ENCODE measurements around the gene STK25.

Gene STK25

DNA sequence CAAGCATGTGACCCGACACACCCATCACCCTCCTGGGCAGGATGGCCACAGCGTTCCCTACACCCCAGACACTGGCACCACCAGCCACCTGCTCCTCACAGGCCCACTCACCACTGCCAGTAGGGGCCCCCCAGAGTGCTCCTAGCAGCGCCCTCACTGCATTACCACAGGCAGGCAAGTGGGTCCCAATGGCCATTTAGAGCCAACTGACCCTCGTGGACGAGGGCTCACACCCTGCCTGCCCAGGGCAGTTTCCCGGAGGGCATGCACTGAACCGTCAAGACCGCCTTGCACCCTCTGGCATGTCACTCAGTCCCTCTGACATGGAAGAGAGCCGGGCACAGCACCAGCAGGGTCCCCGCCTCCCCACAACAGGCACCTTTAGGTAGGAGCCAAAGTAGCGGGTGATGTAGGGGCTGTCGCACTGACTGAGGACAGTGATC lies 7.3 kb downstream of the STK25 start:
- no peak overlapping the region for H3K4me3 ChIP-seq (ENCODE audit: low read length)
- TF ChIP-seq, protein P1, sequence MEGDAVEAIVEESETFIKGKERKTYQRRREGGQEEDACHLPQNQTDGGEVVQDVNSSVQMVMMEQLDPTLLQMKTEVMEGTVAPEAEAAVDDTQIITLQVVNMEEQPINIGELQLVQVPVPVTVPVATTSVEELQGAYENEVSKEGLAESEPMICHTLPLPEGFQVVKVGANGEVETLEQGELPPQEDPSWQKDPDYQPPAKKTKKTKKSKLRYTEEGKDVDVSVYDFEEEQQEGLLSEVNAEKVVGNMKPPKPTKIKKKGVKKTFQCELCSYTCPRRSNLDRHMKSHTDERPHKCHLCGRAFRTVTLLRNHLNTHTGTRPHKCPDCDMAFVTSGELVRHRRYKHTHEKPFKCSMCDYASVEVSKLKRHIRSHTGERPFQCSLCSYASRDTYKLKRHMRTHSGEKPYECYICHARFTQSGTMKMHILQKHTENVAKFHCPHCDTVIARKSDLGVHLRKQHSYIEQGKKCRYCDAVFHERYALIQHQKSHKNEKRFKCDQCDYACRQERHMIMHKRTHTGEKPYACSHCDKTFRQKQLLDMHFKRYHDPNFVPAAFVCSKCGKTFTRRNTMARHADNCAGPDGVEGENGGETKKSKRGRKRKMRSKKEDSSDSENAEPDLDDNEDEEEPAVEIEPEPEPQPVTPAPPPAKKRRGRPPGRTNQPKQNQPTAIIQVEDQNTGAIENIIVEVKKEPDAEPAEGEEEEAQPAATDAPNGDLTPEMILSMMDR (conservative IDR thresholded peaks at IDR 0.05; ENCODE audit: low read length): no peak
- no peak for DNase-seq (ENCODE audit: low read depth)

DNA sequence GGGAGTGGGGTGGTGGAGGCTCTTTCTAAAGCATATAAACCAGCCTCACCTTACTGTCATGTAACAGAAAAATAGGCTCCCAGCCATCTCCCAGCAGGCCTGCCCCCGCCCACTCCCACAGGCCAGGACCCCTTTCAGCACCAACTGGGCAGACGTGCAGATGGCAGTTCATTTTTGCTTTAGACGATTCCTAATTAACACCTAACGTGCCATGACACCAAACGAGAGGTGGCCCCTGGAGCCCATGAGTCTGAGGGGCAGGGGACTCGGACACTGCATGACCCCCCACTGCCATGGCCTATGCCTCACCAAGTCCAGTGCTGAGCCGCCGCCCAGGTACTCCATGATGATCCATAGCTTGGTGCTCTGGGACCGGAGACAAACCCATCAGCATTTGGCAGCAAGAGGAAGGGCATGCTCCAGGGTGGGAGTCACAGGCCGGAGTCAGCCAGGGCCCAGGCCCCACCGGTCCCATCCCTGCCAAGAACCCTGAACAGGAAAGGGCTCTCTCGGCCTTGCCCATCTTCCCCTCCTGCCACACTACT lies 7.9 kb downstream of the STK25 start:
- TF ChIP-seq, protein P1 (conservative IDR thresholded peaks at IDR 0.05; ENCODE audit: low read length): no peak
- no peak for DNase-seq (ENCODE audit: low read depth)
- H3K4me3 ChIP-seq (ENCODE audit: low read length): no peak overlapping the region

DNA sequence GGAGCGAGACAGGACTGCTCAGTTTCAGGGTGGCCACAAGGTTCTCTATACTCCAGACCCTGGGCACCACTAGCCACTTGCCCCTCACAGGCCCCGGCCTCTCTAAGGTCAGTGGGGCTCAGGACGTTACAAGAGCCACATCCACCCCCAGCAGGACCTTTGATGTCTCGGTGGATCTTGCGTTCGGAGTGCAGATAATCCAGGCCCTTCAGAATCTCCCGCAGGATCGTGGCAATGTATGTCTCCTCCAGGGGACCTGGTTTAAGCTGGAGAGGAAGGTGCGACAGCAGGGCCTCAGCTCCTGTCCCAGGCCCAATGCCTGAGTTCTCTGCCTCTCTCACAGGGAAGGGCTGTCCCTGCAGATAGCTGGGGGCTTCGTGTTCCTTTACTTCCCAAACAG lies 8.4 kb downstream of the STK25 start:
- TF ChIP-seq, protein P1 (conservative IDR thresholded peaks at IDR 0.05; ENCODE audit: low read length): no peak
- H3K4me3 ChIP-seq (ENCODE audit: low read length): no peak overlapping the region

DNA sequence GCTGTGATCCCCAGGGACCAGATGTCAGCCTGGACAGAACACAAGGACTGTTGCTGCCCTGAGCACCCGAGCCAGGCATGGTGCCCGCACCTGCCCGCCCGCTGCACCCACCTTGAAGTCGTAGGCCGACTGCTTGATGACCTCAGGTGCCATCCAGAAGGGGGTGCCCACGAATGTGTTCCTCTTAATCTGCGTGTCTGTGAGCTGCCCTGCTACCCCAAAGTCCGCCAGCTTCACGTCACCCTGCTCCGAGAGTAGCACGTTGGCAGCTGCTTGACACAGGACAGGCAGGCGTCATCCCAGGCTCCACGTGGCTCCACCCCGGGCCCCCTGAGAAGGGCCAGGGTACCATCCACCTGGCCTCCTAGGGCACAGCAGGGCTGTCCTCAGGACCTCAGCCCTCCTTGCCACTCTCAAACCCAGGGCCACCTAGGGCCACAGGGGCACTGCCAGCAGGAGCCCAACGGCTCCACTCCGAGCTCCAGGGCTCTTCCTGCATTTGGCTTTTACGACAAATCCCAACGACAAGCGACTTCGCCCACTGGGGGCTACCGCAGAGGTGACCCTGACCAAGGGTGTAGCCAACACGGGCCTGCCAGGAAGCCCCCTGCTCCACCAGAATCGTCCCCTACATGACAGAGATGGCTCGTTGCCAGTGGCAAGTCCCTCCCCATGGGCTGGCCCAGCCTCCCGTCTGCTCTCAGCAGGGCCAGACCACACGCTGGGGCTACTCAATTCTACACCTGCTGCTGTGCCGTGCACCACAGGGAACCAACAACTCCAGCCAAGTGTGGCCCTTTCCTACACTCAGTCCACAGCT lies 9.0 kb downstream of the STK25 start:
- H3K4me3 ChIP-seq (ENCODE audit: low read length): no peak overlapping the region
- DNase-seq (ENCODE audit: low read depth): no peak
- TF ChIP-seq, protein P1 (conservative IDR thresholded peaks at IDR 0.05; ENCODE audit: low read length): no peak

More for the DNA sequence above, 8.4 kb downstream of the STK25 start:
- DNase-seq (ENCODE audit: low read depth): no peak

DNA sequence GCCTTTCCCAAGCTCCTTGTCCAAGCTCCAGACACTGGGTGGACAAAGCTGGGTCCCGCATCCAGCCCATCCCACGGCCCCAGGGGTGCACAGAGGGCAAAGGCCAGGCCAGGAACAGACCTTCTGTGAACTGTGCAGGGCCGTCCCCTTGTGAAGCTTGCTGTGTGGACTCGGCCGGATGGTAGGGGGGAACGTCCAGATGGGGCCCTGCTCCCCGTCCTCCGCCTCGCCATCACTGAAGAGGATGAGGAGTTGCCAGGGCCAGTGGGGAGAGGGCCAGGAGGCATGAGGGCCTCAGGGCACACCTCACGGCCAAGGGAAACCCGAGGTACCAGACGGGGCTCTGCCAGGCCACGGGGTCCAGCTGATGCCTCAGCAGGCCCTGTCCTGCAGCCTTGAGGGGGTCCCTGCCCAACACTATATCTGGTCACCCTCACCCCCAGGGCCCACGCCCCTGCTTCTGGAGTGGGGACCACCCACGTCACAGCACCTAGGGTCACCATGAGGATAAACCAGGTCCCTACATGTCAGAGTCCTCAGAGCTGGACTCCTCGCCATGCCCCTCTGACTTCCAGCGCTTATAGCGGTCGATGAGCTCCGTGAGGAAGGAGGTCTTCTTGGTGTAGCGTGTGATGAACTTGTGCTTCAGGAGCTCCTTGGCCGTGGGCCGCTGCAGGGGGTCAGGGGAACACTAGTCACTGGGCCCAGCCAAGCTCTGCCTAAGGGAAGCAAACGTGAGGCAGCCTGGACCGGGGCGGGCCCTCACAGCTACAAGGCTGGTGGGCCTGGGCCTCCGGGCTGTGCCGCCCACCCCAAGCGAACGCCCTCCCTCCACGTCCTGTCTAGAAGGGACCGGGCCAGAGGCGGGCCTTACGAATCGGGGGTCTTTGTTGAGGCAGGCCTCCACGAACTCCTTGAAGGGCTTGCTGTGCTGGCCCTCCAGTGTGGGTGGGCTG lies 10.0 kb downstream of the STK25 start:
- no peak overlapping the region for H3K4me3 ChIP-seq (ENCODE audit: low read length)
- TF ChIP-seq, protein P1 (conservative IDR thresholded peaks at IDR 0.05; ENCODE audit: low read length): no peak
- no peak for DNase-seq (ENCODE audit: low read depth)

DNA sequence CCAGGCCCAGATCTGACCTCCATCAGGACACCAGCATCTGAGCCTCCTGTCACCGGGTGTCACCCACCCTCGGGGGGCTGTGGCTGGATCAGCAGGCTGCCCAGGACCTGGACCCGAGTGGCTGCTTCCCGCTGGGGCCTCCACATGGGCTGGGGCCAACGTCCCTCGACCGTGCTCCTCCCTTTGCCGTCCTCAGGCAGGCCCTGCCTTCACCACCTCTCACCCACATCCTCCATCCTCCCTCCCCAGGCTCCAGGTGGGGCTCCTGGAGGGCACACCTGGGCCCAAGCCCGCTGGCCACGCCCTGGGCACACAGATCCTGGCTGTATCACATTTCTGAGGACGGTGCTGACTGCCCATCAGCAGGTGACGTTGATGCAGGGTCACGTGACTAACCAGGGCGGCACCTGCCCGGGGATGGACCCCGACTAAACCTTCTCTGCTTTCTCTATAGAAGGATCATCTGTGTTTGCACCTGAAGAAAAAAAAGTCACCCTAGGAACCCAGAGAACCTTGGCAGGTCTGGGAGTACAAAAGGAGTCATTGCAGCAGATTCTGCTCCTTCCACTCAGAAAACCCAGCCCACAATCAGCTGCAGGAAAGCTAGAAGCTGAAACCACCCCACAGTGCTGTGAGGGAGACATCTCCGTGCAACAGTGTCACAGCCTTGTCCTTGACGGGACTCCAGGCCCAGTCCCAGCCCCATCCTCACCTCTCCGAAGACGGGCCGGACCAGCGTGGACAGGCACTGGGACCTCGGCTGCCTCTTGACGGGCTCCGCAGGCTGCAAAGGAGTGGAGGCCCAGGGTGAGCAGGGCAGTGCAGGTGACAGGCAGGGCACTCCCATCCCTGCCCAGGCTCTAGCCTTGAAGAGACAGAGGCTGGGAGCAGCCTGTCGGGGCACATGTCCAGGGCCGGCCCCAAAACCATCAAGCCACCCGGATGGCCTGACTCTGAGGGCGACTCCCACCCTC lies 11.2 kb downstream of the STK25 start:
- H3K4me3 ChIP-seq (ENCODE audit: low read length): no peak overlapping the region
- DNase-seq (ENCODE audit: low read depth): no peak
- TF ChIP-seq, protein P1 (conservative IDR thresholded peaks at IDR 0.05; ENCODE audit: low read length): no peak
